Measurements from ENCODE around the gene TST. TPM values are rescaled to one million over a fixed set of nuclear protein-coding genes. Genes with fewer than 3 reads are reported as not detected.

TST gene
- total RNA-seq, 1 experiment from 2014 or later, result 44.9 TPM

DNA sequence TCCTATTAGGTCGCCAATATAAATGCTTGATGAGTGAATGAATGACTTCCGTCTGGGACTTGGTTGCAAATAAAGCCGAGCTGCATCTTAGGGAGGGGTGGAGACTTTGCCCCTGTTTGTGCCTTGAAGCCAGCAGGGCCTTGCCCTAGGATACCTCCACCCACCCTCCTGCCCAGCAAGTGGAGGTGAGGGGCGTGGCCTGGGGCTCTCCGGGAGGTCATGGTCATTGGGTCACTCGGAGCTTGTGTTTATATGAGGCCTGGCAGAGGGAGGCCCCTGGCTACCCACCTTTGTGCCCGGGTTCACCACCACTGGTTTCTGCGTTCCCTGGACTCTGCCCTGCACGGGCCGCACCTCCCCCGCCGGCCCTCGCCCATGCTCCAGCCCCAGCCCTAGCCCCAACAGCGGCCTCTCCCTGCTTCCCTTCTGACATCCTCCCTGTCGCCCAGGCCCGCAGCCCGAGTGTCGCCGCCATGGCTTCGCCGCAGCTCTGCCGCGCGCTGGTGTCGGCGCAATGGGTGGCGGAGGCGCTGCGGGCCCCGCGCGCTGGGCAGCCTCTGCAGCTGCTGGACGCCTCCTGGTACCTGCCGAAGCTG lies 4.6 kb upstream of the TST start:
- Mint-ChIP-seq H3K9me3 (ENCODE audit: unreplicated experiment) (no peaks in the 10 kb centered on the region), H3K36me3 (ENCODE audit: insufficient read depth, unreplicated experiment) (peaks cover 33% of the 10 kb centered on the region), H3K27me3 (ENCODE audit: insufficient read depth, unreplicated experiment) (no peaks in the 10 kb centered on the region), H3K4me1 (ENCODE audit: low read depth, unreplicated experiment) (no peaks in the 10 kb centered on the region), H3K27ac (ENCODE audit: unreplicated experiment) (no peak overlapping the region), H3K4me3 (ENCODE audit: unreplicated experiment) (no peak overlapping the region)
- no TSS peak for BruUV-seq (replicated peaks)
- Histone ChIP-seq H3K9me3 (no peaks in the 10 kb centered on the region), H3K4me3 (ENCODE audit: low read depth, low read length) (no peak overlapping the region), H3K36me3 (ENCODE audit: control insufficient read depth, insufficient read depth, low read length) (peaks cover 3% of the 10 kb centered on the region), H3K4me1 (peaks cover 4% of the 10 kb centered on the region; the same call in 1 of the 2 replicates), H3K27me3 (replicated peaks; ENCODE audit: control insufficient read depth, insufficient read depth, low read length) (no peaks in the 10 kb centered on the region)
- CTCF ChIA-PET, result no interaction called here
- no peak for TF ChIP-seq CTCF (IDR thresholded peaks at IDR 0.05; ENCODE audit: insufficient read depth in 1 of 2, low read depth in 1 of 2, low read length in 1 of 2, severe bottlenecking in 1 of 2, unreplicated experiment in 1 of 2)
- intact Hi-C loops (cut with micrococcal nuclease; ENCODE audit: unreplicated experiment), result no loop called here
- no peak for DNase-seq
- POLR2A ChIA-PET, result no interaction called here

DNA sequence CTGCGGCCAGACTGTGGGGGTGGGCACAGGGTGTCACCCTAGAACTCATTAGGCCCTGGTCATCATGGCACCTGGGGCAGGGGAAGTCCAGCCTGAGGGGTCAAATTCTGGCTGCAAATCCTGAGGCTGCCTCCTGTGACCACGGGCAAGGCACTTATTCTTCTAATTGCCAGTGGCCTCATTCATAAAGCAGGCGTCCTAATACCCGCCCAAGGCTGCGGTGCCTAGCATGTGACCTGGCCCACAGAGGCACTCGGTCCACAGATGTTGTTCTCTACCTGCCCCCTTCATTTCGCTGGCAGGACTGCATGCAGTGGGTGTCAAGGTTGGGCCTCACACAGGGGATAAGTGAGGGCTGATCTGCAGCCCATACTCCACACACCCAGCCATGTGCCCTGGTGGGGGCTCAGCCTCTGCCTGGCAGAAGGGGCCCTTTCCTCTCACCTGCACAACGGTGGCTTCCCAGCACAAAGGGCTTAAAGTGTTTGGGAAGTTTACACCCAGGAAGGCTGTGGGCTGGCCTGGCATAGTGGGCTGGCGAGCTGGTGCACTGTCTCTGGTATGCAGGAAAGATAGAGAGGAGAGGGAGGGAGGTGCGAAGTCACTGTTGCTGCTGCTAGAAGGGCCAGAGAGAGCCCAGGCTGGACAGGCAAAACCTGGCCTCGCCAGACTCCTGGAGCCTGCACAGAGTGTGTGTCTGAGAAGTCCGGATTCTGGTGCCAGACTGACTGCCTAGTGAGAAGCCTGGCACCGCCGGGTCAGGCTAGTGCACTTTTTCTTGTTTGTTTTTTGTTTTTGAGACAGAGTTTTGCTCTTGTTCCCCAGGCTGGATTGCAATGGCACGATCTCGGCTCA lies 3.5 kb upstream of the TST start:
- H3K4me3 ChIP-seq (ENCODE audit: low read depth, low read length), result no peak overlapping the region
- Mint-ChIP-seq H3K4me1 (ENCODE audit: low read depth, unreplicated experiment) (no peaks in the 10 kb centered on the region), H3K4me3 (ENCODE audit: unreplicated experiment) (no peak overlapping the region), H3K27me3 (ENCODE audit: insufficient read depth, unreplicated experiment) (no peaks in the 10 kb centered on the region), H3K36me3 (ENCODE audit: insufficient read depth, unreplicated experiment) (peaks cover 38% of the 10 kb centered on the region), H3K9me3 (ENCODE audit: unreplicated experiment) (no peaks in the 10 kb centered on the region), H3K27ac (ENCODE audit: unreplicated experiment) (no peak overlapping the region)
- no peak for TF ChIP-seq CTCF (IDR thresholded peaks at IDR 0.05; ENCODE audit: insufficient read depth in 1 of 2, low read depth in 1 of 2, low read length in 1 of 2, severe bottlenecking in 1 of 2, unreplicated experiment in 1 of 2)
- DNase-seq, result no peak
- intact Hi-C loops (cut with micrococcal nuclease; ENCODE audit: unreplicated experiment), result no loop called here
- CTCF ChIA-PET, result interaction anchor here (4.9 kb wide), 1 partner anchor 9 kb away, joined by 29 read pairs; no protein-coding TSS in a partner anchor
- no peaks in the 10 kb centered on the region for H3K9me3 ChIP-seq
- H3K36me3 ChIP-seq (ENCODE audit: control insufficient read depth, insufficient read depth, low read length), result peaks cover 4% of the 10 kb centered on the region
- H3K27me3 ChIP-seq (replicated peaks; ENCODE audit: control insufficient read depth, insufficient read depth, low read length), result no peaks in the 10 kb centered on the region
- no TSS peak for BruUV-seq (replicated peaks)
- H3K4me1 ChIP-seq, result peaks cover 11% of the 10 kb centered on the region; the same call in 1 of the 2 replicates
- POLR2A ChIA-PET, result no interaction called here

- H3K9me3 Mint-ChIP-seq (ENCODE audit: unreplicated experiment), result no peaks in the 10 kb centered on the region
- Histone ChIP-seq H3K36me3 (ENCODE audit: control insufficient read depth, insufficient read depth, low read length) (peaks cover 4% of the 10 kb centered on the region; the same call in 1 of the 2 replicates), H3K4me1 (peaks cover 11% of the 10 kb centered on the region; the same call in 1 of the 2 replicates), H3K4me3 (ENCODE audit: low read depth, low read length) (no peak overlapping the region), H3K9me3 (no peaks in the 10 kb centered on the region), H3K27me3 (replicated peaks; ENCODE audit: control insufficient read depth, insufficient read depth, low read length) (no peaks in the 10 kb centered on the region)
- H3K4me3 Mint-ChIP-seq (ENCODE audit: unreplicated experiment), result peak overlapping the region; percentile 46
- H3K27me3 Mint-ChIP-seq (ENCODE audit: insufficient read depth, unreplicated experiment), result no peaks in the 10 kb centered on the region
- intact Hi-C loops (cut with micrococcal nuclease; ENCODE audit: unreplicated experiment), result no loop called here
- no peaks in the 10 kb centered on the region for H3K4me1 Mint-ChIP-seq (ENCODE audit: low read depth, unreplicated experiment)
- CTCF ChIA-PET, result interaction anchor here (4.9 kb wide), 1 partner anchor 9 kb away, joined by 29 read pairs; no protein-coding TSS in a partner anchor
- TF ChIP-seq CTCF (IDR thresholded peaks at IDR 0.05; ENCODE audit: insufficient read depth in 1 of 2, low read depth in 1 of 2, low read length in 1 of 2, severe bottlenecking in 1 of 2, unreplicated experiment in 1 of 2), result peak; percentile 57 to 69
- POLR2A ChIA-PET, result no interaction called here
- no peak overlapping the region for H3K27ac Mint-ChIP-seq (ENCODE audit: unreplicated experiment)
- no TSS peak for BruUV-seq (replicated peaks)
- H3K36me3 Mint-ChIP-seq (ENCODE audit: insufficient read depth, unreplicated experiment), result peaks cover 36% of the 10 kb centered on the region
- peak in 1 of 2 experiments; percentile 51 for DNase-seq
Measured at GRCh38 chr22:37021710-37022482, 2.6 kb upstream of the TST start.
